ENCODE results near the gene CENPL.
"Not testable (repeated sequence)": the region's sequence is repeated elsewhere in the genome, so short reads cannot be mapped to it uniquely, and the experiment has no call there.

Gene CENPL

DNA sequence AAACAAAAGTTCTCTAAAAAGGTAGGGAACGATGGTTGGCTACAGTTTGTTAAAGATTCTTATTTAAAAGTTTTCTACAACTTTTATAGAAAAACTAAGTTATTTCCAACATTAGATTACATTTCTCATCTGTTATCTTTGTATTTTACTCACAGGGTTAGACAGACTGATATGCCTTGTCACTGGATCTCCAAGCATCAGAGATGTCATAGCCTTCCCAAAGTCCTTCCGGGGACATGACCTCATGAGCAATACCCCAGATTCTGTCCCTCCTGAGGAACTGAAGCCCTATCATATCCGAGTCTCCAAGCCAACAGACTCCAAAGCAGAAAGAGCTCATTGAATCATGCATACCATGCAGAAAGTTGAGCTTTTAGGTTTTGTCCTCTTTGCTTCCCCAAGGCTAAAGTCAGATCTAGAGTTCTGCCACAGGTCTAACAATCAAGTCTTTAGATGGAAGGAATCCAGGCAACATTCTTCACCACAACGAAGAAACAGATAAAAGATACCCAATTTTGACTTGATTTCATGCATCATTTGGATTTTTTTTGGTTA lies 32.8 kb upstream of the CENPL start:
- no peak for DNase-seq

DNA sequence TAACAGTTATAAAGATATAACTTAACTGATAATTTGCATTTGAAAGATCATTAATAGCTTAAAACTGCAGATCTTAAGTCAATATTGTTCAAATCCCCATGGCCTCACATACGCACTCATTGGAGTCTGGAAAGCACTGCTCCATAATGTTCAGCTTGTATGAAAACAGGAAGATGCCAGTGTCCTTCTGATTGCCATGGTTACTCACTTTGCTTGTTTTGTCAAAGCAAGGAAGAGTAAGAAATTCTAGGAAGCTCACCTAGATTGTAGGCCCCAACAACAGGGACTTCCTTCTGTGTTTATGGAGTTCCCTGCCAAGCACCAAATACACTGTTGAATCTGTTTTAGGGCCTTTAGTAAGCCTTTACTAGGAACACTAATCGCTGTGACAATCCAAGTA lies 32.2 kb upstream of the CENPL start:
- DNase-seq, result no peak

DNA sequence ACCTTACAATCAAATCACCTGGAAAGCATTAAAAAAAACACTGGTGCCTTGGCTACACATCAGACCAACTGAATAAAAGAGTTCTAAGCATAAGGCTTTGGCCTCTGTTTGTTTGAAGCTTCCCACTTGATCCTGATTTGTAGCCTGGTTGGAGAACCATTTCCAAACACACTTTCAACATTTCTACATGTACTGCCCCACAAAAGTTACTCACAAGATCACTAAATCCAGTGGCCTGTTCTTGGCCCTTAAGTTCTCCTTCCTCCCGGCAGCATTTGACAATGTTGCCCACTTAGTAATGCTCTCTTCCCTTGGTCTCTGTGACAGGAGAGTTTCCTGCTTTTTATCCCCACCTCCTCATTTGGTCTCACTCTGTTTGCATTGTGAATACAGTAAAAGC lies 31.3 kb upstream of the CENPL start:
- no peak for DNase-seq

- DNase-seq, result no peak
These were observed 28.4 kb upstream of the CENPL start for GRCh38 chr1:173853074-173853473.

GRCh38 chr1:173852105-173852504 lies 27.4 kb upstream of the CENPL start:
- DNase-seq, result no peak

DNA sequence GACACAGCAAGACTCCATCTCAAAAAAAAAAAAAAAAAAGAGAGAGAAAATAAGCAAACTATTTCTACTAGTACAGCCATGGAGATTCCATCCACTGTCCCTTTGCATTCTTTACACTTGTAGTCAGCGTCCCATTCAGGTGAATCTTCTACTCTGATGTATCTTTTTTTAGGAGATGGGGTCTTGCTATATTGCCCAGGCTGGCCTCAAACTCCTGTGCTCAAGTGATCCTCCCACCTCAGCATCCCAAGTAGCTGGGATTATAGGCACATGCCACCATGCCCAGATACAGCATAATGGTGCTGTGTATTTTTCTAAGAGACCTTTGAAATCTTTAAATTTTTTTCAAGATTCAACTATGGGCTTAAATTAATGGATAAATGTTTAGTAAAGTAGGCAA lies 8.1 kb upstream of the CENPL start:
- no peak for DNase-seq

DNA sequence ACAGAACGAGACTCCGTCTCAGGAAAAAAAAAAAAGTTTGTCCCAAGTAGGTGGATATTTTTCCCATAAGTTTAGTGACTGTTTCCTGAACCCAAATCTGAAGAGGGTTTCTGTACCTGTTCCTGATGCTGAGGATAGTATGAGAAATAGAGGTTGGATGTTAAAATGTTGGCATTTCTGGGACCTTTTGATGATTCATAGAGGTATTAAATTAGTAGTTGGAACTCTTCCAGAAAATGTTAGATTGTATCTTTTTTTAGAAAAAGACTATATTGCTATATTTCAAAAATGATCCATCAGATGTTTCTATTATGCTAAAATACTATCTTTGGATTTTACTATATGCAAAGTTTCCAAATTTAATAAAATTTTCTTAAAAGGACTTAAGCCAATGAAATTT lies 2.9 kb upstream of the CENPL start:
- DNase-seq, result no peak

DNA sequence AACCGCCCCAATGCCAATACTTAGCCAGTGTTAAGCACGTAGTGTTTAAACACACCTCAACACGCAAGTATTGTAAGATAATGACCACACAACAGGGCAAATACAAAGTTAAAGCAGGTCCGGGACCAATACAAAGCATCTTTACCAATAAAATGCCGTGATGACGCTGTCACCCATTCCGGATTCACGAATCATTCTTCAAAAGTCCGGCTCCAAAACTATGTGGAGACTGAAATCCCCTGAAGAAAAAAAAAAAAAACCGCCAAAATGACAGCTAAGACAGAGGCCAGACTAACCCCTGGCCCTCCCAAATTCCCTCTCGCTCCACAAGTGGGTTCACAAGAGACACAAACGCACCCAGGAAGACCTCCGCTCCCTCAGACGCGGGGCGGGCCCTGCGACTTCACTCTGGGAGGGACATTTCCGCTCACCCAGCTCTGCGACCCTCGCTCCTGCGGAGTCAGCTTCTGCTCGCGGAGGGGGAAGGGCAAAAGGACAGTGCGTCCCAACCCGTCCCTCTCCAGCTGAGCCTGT lies 835 bp downstream of the CENPL start:
- no peak for DNase-seq

GRCh38 chr1:173821680-173822079 lies 3.0 kb downstream of the CENPL start:
- DNase-seq, result no peak

- no peak for DNase-seq
These were observed 6.2 kb downstream of the CENPL start for GRCh38 chr1:173818459-173818858.

DNA sequence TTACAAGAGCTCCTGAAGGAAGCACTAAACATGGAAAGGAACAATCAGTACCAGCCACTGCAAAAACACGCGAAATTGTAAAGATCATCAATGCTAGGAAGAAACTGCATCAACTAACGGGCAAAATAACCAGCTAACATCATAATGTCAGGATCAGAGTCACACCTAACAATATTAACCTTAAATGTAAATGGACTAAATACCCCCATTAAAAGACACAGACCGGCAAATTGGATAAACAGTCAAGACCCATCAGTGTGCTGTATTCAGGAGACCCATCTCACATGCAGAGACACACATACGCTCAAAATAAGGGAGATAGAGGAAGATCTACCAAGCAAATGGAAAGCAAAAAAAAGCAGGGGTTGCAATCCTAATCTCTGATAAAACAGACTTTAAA lies 11.0 kb downstream of the CENPL start:
- DNase-seq, result not testable (repeated sequence)

DNA sequence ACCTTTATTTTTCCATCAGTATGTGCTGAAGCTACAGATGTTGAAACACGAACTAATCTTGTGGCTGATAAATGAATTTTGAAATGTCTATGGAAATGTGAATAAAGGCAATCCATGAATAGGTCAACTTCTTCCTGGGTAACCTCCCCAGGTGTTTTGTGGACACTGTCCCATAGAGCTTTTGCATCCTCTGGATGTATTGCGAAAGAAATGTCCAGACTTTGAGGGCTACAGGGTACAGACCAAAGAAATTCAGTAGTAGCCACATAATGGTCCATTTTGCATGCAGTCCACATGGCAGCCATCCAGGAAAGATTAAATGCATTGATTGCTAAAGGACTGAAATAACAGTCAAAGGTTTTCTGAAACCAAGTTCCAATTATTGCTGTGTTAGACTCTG lies 21.7 kb downstream of the CENPL start:
- no peak for DNase-seq

DNA sequence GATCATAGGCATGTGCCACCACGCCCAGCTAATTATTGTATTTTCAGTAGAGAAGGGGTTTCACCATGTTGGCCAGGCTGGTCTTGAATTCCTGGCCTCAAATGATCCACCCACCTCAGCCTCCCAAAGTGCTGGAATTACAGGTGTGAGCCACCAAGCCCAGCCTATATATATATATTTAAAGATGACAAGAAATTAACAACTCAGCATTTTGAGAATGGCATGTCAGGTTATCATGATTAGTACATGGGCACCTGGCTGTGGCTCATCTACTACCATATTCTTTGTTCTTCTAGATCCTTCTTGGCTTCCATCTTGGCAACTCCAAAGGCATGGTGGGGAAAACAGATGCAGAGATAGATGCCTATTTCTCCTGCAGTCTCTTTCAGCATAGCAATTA lies 24.7 kb downstream of the CENPL start:
- DNase-seq, result not testable (repeated sequence)

DNA sequence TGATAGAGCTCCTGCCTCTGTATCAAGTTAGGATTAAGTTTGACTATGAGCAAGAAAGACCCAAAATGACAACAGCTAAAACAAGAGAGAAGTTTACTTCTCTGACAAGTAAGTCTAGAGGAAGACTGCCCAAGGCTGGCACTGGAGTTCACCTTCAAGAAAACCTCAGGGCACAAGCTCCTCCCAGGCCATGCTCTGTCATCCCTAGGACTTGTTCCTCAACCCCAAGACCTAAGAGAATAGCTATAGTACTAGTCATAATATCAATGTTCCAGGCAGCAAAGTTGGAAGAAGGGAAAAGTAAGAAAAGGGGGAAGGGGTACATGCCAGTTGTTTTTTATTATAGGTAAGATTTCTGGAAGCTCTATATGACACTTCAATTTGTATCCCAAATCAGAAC lies 26.6 kb downstream of the CENPL start:
- DNase-seq, result no peak

DNA sequence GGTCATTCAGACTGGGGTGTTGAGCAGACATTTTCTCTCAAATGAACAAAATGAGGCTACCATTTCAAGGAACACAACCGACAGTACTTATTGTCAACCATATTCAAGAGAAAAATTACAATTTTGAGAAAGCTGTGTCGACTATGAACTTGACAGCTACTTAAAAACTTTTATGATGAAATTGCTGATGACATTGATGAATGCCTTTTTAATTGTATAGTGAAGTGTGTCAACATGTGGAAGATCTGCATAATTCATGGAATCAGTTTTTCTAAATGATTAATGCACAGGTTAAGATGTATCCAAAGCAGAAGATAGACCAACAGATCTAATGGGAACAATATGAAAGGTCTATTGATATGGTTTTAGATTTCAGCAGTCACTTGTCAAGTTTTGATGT lies 34.8 kb downstream of the CENPL start:
- DNase-seq, result no peak

GRCh38 chr1:173784997-173785396 lies 39.7 kb downstream of the CENPL start:
- no peak for DNase-seq

DNA sequence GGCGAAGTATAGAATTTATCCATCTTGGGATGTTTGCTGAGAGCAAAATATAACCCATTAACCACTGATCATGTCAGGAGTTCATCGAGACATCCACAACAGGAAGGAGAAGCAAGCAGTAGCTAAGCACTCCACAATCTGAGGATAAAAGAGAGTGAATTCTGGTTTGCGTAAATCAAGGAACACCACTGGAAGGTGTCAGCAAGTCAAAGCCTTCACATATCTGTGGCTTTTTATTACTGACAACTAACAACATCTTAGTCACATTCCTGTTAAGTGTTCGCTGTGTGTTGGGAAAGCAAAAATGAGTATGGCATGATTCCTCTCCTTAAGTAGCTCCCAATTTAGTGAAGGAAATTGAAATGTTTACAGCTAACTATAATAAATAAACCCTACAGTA lies 44.7 kb downstream of the CENPL start:
- no peak for DNase-seq

- no peak for DNase-seq
These were observed 49.0 kb downstream of the CENPL start for GRCh38 chr1:173775578-173776226.

DNA sequence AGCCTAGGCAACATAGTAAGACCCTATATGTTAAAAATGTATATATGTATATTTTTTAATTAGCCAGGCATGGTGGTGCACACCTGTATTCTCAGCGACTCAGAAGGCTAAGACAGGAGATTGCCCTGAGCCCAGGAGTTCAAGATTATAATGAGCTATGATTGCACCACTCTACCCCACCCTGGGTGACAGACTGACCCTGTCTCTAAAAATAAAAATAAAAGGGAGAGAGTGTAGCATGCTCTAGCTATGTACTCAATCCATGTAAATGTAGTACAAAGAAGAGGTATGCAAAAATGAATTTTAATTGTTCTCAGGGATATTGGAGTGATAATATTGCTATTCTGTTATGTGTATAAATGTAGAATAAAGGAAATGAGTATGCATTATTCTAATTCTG lies 53.1 kb downstream of the CENPL start:
- DNase-seq, result no peak

DNA sequence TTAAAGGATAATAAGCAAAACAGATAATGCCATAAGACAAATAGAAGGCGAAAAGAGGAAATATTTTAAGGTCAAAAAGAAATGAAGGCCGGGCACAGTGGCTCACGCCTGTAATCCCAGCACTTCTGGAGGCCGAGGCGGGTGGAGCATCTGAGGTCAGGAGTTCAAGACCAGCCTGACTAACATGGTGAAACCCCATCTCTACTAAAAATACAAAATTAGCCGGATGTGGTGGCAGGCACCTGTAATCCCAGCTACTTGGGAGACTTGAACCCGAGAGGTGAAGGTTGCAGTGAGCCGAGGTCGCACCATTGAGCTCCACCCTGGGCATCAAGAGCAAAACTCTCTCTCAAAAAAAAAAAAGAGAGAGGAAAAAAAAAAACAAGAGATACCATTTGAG lies 54.4 kb downstream of the CENPL start:
- not testable (repeated sequence) for DNase-seq

DNA sequence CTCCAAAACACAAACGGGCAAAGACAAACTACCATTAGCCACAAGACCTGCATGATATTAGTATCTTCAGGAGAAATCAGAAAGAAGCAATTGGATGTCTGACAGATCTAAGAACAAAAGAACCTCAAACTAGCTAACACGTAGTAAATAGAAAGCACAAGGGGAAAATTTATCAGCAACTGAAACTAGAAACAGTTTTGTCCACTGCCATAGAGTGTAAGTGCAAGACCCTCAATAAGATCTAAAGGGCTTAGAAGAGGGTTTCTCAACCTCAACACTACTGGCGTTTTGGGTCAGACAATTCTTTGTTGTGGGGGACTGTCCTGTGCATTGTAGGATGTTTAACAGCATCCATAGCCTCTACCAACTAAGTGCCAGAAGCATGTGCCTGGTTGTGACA lies 55.9 kb downstream of the CENPL start:
- DNase-seq, result no peak

DNA sequence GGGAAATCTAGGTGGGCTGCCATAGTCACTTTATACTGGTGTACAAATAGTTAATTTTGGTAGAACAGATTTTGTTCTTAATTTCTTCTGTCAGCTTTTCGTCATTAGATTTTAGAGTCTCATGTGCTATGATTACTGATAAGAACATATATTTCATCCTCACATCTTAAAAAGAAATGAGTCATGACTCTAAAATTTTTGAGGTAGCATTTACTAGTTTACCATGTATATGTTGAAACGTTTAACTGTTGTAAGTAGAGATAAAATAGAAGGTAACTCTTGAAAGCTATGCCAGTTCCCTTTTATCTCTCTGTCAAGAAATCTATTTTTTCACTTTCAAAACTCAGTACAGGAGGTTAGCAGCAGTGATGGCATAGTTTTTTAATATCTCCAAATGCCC lies 56.5 kb downstream of the CENPL start:
- no peak for DNase-seq

GRCh38 chr1:173764331-173764730 lies 60.4 kb downstream of the CENPL start:
- DNase-seq, result not testable (repeated sequence)

GRCh38 chr1:173758980-173759379 lies 65.7 kb downstream of the CENPL start:
- no peak for DNase-seq

- no peak for DNase-seq
These were observed 66.6 kb downstream of the CENPL start for GRCh38 chr1:173758110-173758509.

Data from effector CD8-positive, alpha-beta T cell (primary cell).